Left ventricle myocardium superior (tissue), 1 donor: ENCODE measurements around the gene TM7SF2. TPM values are rescaled to one million over a fixed set of nuclear protein-coding genes. Genes with fewer than 3 reads are reported as not detected.

ENCODE experiments used
- ATAC-seq: fragments of 200-7000 bp; cut with Tn5 transposase; one replicate; pipeline ENCODE4 v1.9.1; 2020; ENCODE audit warnings: mild to moderate bottlenecking, moderate library complexity
- DNase-seq: peaks from one replicate; pipeline ENCODE4 v3.0.0-alpha.2; 2020
- intact Hi-C: fragments of 100-400 bp; cut with micrococcal nuclease; formaldehyde crosslinking; loops from one replicate; pipeline ENCODE4 v1.11.0; 2022
- total RNA-seq: library from RNA; stranded (reverse); fragmentation: NEBNext Ultra II Directional; extraction: Animal tissue kit (Norgen Biotek cat#: 25700); gene quantifications from one replicate; pipeline ENCODE4 v1.2.1, GENCODE V29; 2021
- donor health status: DM: no; HTN: yes; CAD: no; lungs with severe emphysema.

Gene TM7SF2
- total RNA-seq, 1 donor from 2014 or later, result 112 TPM

GRCh38 chr11:65125197-65126056 is 13.8 kb downstream of the TM7SF2 start:
- ATAC-seq (no peak), DNase-seq (no peak)
- intact Hi-C loops, result no loop called here

- ATAC-seq (no peak), DNase-seq (no peak)
- intact Hi-C loops, result no loop called here
Observed at GRCh38 chr11:65126624-65127274, 15.1 kb downstream of the TM7SF2 start.

DNA sequence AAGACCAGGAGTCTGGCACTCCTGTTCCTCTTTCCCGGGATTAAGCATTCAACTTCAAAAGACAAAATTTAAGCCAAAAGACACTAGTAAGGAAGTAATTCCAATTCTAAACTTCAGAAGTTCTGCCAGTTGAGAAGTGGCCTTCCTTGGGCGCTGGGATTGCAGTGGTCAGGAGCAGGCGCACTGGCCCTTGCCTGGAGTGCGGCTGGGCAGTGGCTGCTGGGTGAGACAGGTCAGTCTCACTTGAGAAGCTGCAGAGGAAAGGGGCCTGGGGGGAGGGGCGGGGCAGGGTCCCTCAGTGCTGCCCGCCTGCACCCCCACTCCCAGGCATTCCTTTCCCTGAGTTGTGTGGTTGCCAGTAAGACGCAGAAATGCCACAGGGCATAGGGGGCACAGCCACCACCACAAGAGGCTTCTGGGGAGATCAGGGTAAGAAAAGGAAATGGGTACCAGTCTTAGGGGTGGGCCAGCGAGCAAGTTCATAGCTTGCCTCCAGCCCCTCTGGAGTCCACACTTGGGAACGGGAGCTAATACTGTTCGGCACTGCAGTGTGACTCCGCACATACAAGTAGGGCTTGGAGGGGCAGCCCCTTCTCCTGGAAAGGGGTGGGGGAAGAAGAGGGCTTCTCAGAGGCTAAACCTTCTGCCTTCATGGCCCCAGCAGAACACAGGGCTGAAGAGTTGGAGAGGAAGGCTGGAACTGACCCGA is 16.0 kb downstream of the TM7SF2 start:
- intact Hi-C loops, result no loop called here
- DNase-seq, result no peak
- no peak for ATAC-seq

DNA sequence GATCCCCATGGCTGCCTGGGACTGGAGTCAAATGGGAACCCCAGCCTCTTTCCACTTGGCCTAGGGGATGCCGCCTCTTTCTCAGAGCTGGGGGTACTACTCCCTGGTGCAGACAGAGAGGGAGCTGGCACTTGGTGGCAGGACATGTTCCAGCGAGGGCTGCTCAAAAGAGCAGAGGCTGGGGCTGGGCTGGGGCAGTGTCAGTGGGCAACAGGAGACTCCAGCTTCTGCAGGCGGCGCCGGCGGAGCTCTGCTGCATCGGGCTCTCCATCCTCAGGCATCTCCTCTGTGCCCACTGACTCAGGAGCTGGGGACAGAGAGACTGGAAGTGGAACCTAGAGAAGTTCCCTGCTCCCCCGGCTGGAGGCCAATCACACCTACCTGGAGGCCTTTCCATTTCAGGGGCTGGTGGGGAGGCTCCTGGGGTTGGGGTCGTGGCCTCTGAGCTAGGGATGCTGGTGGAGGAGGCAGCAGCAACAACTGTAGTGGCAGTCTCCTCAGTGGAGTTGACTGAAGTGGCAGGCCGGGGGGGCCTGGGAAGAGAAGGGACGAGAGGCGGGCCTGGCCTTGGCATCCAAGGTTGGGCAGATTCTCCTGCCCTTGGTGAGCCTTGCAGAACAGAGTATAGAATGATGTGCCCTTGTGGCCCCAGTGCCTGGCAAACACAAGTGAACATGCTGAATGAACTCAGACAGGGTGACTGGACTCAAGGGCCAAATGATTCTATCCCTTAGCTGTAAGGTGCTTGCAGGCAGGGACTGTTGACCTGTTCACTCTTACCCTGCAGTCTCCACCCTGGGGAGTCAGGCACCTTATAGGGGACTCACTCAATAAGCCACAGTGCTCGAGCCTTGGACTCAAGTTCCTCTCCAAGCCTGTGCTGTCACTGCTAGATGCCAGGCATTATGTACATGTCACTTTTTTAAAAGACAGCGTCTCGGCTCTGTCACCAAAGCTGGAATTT is 16.8 kb downstream of the TM7SF2 start:
- DNase-seq (no peak), ATAC-seq (no peak)
- intact Hi-C loops, result no loop called here

GRCh38 chr11:65129649-65130441 is 18.2 kb downstream of the TM7SF2 start:
- ATAC-seq, result no peak
- intact Hi-C loops, result no loop called here
- DNase-seq, result no peak

DNA sequence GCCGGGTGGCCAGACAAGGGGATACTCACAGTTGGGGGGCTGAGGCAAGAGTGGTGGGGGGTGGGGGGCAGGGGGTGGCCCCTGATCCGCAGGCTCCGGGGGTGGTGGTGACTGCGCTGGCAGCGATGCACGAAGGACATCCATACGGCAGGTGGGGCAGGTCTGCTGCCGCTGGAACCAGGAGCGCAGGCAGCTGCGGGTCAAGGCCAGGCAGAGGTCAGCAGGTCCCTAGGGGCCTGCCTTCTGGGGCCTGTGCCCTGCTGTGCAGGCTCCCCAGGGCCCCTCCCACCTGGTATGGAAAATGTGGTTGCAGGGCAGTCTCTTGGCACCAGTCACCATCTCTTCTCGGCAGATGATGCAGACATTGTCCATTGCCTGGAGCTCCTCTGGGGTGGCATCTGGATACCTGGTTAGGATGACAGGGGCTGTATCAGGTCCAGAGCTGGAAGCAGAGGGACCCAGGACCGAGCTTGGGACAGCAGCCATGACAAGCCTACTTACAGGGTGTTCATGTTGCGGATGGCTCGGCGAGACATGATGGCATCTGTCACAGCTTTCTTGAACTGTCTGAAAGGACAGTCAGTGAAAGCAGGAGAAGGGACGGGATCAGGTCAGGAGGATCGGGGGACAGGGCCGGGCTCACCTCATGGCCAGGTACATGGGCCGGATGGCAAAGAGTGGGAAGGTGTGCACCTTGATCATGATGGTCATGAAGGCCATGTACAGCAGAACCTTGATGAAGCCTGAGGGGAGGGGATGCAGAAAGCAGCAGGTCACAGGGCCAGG is 19.2 kb downstream of the TM7SF2 start:
- DNase-seq (no peak), ATAC-seq (no peak)
- intact Hi-C loops, result no loop called here

GRCh38 chr11:65131417-65131776 is 19.7 kb downstream of the TM7SF2 start:
- intact Hi-C loops, result no loop called here
- DNase-seq (no peak), ATAC-seq (no peak)

GRCh38 chr11:65131895-65132237 is 20.2 kb downstream of the TM7SF2 start:
- DNase-seq, result no peak
- ATAC-seq, result no peak
- intact Hi-C loops, result no loop called here

DNA sequence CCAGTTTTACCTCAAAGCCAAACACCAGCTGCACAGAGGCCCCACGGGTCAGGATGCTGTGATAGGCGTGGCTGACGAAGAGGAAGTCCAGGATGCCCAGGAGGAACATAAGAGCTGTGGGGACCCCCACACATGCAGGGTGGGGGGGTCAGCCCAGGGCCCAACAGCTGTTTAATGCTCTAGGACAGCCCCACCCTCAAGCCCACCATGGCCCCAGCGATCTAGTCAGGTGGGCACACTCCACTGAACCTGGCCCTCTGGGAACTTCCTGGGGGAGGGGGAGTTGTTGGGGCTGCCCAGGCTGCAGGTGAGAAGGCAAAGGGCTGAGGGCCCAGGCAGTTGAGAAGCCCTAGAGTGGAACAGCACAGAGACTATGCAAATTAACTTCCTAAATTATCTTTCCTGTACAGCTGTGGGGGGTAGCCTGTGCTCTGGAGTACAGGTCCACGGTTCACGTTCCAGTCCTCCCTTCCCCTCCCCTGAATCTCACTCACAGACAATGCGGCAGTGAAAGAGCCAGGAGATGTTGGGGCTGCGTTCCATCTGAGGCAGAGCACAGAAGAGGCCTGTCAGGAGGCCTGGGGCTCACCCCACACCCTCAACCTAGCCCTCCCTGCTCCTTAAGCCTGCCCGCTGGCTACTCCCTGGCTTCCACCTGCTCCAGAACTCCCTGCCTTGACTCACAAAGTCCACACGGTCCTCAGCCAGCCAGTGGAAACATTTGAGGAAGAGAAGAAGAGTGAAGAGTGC is 20.7 kb downstream of the TM7SF2 start:
- ATAC-seq (no peak), DNase-seq (no peak)
- intact Hi-C loops, result no loop called here

GRCh38 chr11:65132988-65133700 is 21.5 kb downstream of the TM7SF2 start:
- intact Hi-C loops, result no loop called here
- ATAC-seq, result no peak
- DNase-seq, result no peak

- DNase-seq, result peak; percentile 64
- peak; percentile 0 for ATAC-seq
Observed at GRCh38 chr11:65133724-65134123, 22.1 kb downstream of the TM7SF2 start.

DNA sequence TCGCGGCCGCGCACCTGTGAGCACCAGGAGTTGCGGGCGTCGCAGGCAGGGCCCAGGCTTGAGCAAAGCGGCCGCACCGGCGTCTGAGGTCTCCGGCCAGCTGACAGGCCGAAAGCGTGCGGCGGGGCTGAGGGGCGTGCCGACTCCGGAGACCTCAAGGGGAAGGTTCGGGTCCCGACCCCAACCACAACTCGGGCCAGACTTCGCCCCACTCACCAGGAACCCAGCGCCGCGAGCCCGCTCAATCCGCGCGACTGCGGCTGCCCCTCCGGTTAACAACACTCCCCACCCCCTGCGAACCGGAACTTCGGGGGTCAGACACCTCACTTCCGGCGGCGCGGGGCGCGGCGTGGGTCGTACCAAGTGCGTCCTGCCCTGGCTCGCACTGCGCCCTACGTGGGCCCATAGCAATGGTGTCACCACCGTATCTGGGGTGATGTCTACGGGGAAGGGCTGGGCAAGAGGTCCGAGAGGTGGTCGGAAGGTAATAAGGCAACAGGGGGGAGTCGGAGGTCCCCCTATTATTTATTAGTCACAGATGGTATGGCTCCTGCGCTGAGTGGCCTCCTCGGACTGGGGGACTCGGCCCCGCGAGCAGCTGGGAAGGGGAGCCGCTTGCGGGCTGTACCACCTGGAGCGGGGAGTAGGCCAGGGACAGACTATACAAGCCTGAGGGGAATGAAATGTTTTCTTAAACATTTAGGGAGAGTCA is 22.7 kb downstream of the TM7SF2 start, which contains the start of gene SYVN1:
TSS of gene SYVN1 (minus strand) at position 280 of the 712 bp plus-strand sequence. CDS start 918 bp downstream, outside the sequence.
- ATAC-seq (peak; percentile 92), DNase-seq (peak; percentile 95)
- intact Hi-C loops, result no loop called here

More at GRCh38 chr11:65133724-65134123, 22.1 kb downstream of the TM7SF2 start:
- intact Hi-C loops, result no loop called here

GRCh38 chr11:65134952-65135632 is 23.4 kb downstream of the TM7SF2 start:
- peak; percentile 90 for ATAC-seq
- peak; percentile 92 for DNase-seq
- intact Hi-C loops, result no loop called here

DNA sequence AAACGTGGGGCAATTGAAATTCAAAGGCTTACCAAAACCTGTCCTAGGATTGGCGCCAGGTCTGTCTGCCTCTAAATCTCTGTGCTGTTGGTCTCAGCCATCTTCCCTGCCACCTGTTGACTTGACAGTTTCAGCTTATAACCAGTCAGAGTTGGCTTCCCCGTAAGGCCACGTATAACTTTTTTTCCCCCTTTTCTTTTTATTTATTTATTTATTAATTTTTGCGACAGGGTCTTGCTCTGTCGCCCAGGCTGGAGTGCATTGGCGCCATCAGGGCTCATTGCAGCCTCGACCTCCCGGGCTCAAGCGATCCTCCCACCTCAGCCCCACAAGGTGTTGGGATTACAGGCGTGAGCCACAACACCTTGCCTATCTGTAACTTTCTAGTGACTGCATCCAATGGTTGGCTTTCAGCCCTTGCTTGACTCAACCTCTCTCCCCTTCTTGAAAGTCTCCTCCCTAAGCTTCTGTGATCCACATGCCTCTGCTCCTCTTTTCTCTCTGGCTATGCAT is 24.0 kb downstream of the TM7SF2 start:
- intact Hi-C loops, result no loop called here
- ATAC-seq (no peak), DNase-seq (no peak)
